Uterus (tissue), 2 donors: ENCODE results near the gene CNNM2.

Source experiments
- CTCF ChIP-seq, 4 experiments: fragments of 200-600 bp in 2 of 4; fragments of 450-650 bp in 2 of 4; sonication (generic) in 2 of 4; IDR thresholded peaks; one replicate each; pipeline ENCODE4 v1.5.1; 2016 to 2019; ENCODE audit warnings: antibody characterized with exemption in 4 of 4, mild to moderate bottlenecking in 2 of 4, moderate library complexity in 1 of 4
- POLR2A ChIP-seq, 2 donors: fragments of 450-650 bp; IDR thresholded peaks; one replicate each; pipeline ENCODE4 v1.6.1; 2016; ENCODE audit warnings: antibody characterized with exemption in 2 of 2, mild to moderate bottlenecking in 1 of 2, moderate library complexity in 1 of 2

GRCh38 chr10:103083977-103084320, 165.9 kb downstream of the CNNM2 start:
- TF ChIP-seq CTCF (IDR thresholded peaks at IDR 0.05): no peak
- TF ChIP-seq POLR2A (IDR thresholded peaks at IDR 0.05): no peak
